GM21825 (cell line): ENCODE data around the gene GPR148.

Experiments used
- ATAC-seq: cut with Tn5 transposase; IDR thresholded peaks from one replicate; pipeline ENCODE4 v1.9.1; 2021; ENCODE audit warnings: mild to moderate bottlenecking, moderate library complexity; ENCODE audit not compliant: unreplicated experiment

The GPR148 gene

GRCh38 chr2:130749078-130749477, 20.2 kb downstream of the GPR148 start:
- no peak for ATAC-seq

GRCh38 chr2:130749641-130750040, 20.8 kb downstream of the GPR148 start:
- ATAC-seq: no peak

GRCh38 chr2:130754811-130755210, 25.9 kb downstream of the GPR148 start:
- ATAC-seq: no peak

GRCh38 chr2:130755256-130756052, 26.6 kb downstream of the GPR148 start, which contains the start of gene AMER3:
AMER3 (plus strand) TSS chr2:130755540; CDS start chr2:130762073, 6,533 bp downstream.
- no peak for ATAC-seq

GRCh38 chr2:130756053-130756873, 27.4 kb downstream of the GPR148 start:
- no peak for ATAC-seq

- no peak for ATAC-seq
Measured at GRCh38 chr2:130756874-130757668, 28.2 kb downstream of the GPR148 start.

- ATAC-seq: no peak
Measured at GRCh38 chr2:130759906-130760753, 31.3 kb downstream of the GPR148 start.

GRCh38 chr2:130760754-130761751, 32.2 kb downstream of the GPR148 start:
- ATAC-seq: no peak

- no peak for ATAC-seq
Measured at GRCh38 chr2:130762031-130762909, 33.4 kb downstream of the GPR148 start.

GRCh38 chr2:130762910-130763385, 34.1 kb downstream of the GPR148 start:
- ATAC-seq: no peak

- ATAC-seq: no peak
Measured at GRCh38 chr2:130763405-130763804, 34.5 kb downstream of the GPR148 start.

GRCh38 chr2:130764035-130764820, 35.4 kb downstream of the GPR148 start:
- ATAC-seq: no peak

- no peak for ATAC-seq
Measured at GRCh38 chr2:130764821-130765115, 35.9 kb downstream of the GPR148 start.

GRCh38 chr2:130765464-130765863, 36.6 kb downstream of the GPR148 start:
- ATAC-seq: no peak

GRCh38 chr2:130766037-130766436, 37.2 kb downstream of the GPR148 start:
- no peak for ATAC-seq

GRCh38 chr2:130766711-130767407, 38.0 kb downstream of the GPR148 start:
- ATAC-seq: no peak

GRCh38 chr2:130767408-130767775, 38.5 kb downstream of the GPR148 start:
- ATAC-seq: no peak
